Upper lobe of left lung (tissue), 6 donors: ENCODE measurements around the gene CHSY3. TPM values are rescaled to one million over a fixed set of nuclear protein-coding genes. Genes with fewer than 3 reads are reported as not detected.

ENCODE experiments used
- ATAC-seq, 2 donors: fragments of 200-7000 bp; cut with Tn5 transposase; one replicate each; pipeline ENCODE4 v1.9.1; 2022; ENCODE audit warnings: mild to moderate bottlenecking in 2 of 2, moderate library complexity in 2 of 2; ENCODE audit not compliant: low FRiP score in 2 of 2
- DNase-seq, 2 donors: peaks; one replicate each; pipeline ENCODE4 v3.0.0-alpha.2; 2019 to 2020
- H3K27ac ChIP-seq, 4 donors: fragments of 200-600 bp; sonication (generic); one replicate each; pipeline ENCODE4 v1.5.1; 2016 to 2019
- H3K27me3 ChIP-seq, 4 donors: fragments of 200-600 bp; sonication (generic); one replicate each; pipeline ENCODE4 v1.5.1; 2017 to 2019
- H3K36me3 ChIP-seq, 4 donors: fragments of 200-600 bp; sonication (generic); one replicate each; pipeline ENCODE4 v1.5.1; 2016 to 2019
- H3K4me1 ChIP-seq, 4 donors: fragments of 200-600 bp; sonication (generic); one replicate each; pipeline ENCODE4 v1.5.1; 2018 to 2019
- H3K4me3 ChIP-seq, 4 donors: fragments of 200-600 bp; sonication (generic); one replicate each; pipeline ENCODE4 v1.5.1; 2017 to 2019; ENCODE audit warnings: mild to moderate bottlenecking in 2 of 4, moderate library complexity in 1 of 4
- H3K9me3 ChIP-seq, 4 donors: fragments of 200-600 bp; sonication (generic); one replicate each; pipeline ENCODE4 v1.5.1; 2018 to 2019
- EP300 ChIP-seq, 4 donors: sonication (generic); formaldehyde crosslinking; IDR thresholded peaks; one replicate each; pipeline ENCODE4 v1.5.1; 2017; ENCODE audit warnings: antibody characterized with exemption in 4 of 4, control low read depth in 2 of 4
- POLR2A ChIP-seq, 4 donors: fragments of 450-650 bp; IDR thresholded peaks; one replicate each; pipeline ENCODE4 v1.5.1; 2016 to 2017; ENCODE audit warnings: antibody characterized with exemption in 4 of 4, mild to moderate bottlenecking in 2 of 4
- POLR2AphosphoS5 ChIP-seq, 2 donors: sonication (generic); formaldehyde crosslinking; IDR thresholded peaks; one replicate each; pipeline ENCODE4 v1.5.1; 2017; ENCODE audit warnings: antibody characterized with exemption in 2 of 2
- WGBS, 2 donors: methylation state at CpG; one replicate each; pipeline ENCODE4 v1.1.5; 2017 to 2018; 5-methylcytosine and 5-hydroxymethylcytosine counted together
- total RNA-seq, 6 donors: library from RNA; depleted of rRNA in 4 of 6; stranded (reverse); fragments of >200 nt in 4 of 6; gene quantifications; one replicate each; pipeline versions ENCODE4 v1.1.0 to v1.2.1, GENCODE V29; 2016 to 2021
- TF ChIP-seq, protein P1 (sequence below), 6 experiments: fragments of 450-650 bp in 4 of 6; fragments of 200-600 bp in 2 of 6; sonication (generic) in 2 of 6; IDR thresholded peaks; one replicate each; pipeline ENCODE4 v1.5.1; 2016 to 2019; ENCODE audit warnings: antibody characterized with exemption in 6 of 6
- donor health status: DM: no; HTN: no; CAD: no; lungs with moderate emphysema.
- donor health status: DM: no; HTN: yes; CAD: no; lungs with severe emphysema.

CHSY3 gene
- total RNA-seq, 6 donors from 2014 or later: 3.1 to 7.5 (median 6.3) TPM

- no peaks in the 10 kb centered on the region for H3K36me3 ChIP-seq
- H3K4me1 ChIP-seq: no peaks in the 10 kb centered on the region
- ATAC-seq: no peak
- TF ChIP-seq POLR2AphosphoS5 (IDR thresholded peaks at IDR 0.05) (no peak), EP300 (IDR thresholded peaks at IDR 0.05) (no peak), POLR2A (IDR thresholded peaks at IDR 0.05) (no peak)
- TF ChIP-seq, protein P1, sequence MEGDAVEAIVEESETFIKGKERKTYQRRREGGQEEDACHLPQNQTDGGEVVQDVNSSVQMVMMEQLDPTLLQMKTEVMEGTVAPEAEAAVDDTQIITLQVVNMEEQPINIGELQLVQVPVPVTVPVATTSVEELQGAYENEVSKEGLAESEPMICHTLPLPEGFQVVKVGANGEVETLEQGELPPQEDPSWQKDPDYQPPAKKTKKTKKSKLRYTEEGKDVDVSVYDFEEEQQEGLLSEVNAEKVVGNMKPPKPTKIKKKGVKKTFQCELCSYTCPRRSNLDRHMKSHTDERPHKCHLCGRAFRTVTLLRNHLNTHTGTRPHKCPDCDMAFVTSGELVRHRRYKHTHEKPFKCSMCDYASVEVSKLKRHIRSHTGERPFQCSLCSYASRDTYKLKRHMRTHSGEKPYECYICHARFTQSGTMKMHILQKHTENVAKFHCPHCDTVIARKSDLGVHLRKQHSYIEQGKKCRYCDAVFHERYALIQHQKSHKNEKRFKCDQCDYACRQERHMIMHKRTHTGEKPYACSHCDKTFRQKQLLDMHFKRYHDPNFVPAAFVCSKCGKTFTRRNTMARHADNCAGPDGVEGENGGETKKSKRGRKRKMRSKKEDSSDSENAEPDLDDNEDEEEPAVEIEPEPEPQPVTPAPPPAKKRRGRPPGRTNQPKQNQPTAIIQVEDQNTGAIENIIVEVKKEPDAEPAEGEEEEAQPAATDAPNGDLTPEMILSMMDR (IDR thresholded peaks at IDR 0.05): no peak
- no peak overlapping the region for H3K4me3 ChIP-seq
- DNase-seq: no peak
- H3K27ac ChIP-seq: no peak overlapping the region
- H3K27me3 ChIP-seq: no peaks in the 10 kb centered on the region
- peaks cover 0 to 7% (median 0%) of the 10 kb centered on the region in 4 donors for H3K9me3 ChIP-seq
These were observed 188.7 kb downstream of the CHSY3 start for GRCh38 chr5:130092991-130093390.

GRCh38 chr5:130096483-130096882 is 192.2 kb downstream of the CHSY3 start:
- no peak for DNase-seq
- H3K4me1 ChIP-seq: no peaks in the 10 kb centered on the region
- WGBS, 2 donors: 47 to 100% methylated on average over 2 of the region's 2 CpGs
- no peak overlapping the region for H3K27ac ChIP-seq
- H3K4me3 ChIP-seq: no peak overlapping the region
- no peak for TF ChIP-seq POLR2A (IDR thresholded peaks at IDR 0.05)
- TF ChIP-seq, protein P1 (IDR thresholded peaks at IDR 0.05): no peak
- TF ChIP-seq POLR2AphosphoS5 (IDR thresholded peaks at IDR 0.05): no peak
- TF ChIP-seq EP300 (IDR thresholded peaks at IDR 0.05): no peak
- H3K27me3 ChIP-seq: no peaks in the 10 kb centered on the region
- no peak for ATAC-seq
- H3K9me3 ChIP-seq: peaks cover 0 to 7% (median 0%) of the 10 kb centered on the region in 4 donors
- H3K36me3 ChIP-seq: no peaks in the 10 kb centered on the region

DNA sequence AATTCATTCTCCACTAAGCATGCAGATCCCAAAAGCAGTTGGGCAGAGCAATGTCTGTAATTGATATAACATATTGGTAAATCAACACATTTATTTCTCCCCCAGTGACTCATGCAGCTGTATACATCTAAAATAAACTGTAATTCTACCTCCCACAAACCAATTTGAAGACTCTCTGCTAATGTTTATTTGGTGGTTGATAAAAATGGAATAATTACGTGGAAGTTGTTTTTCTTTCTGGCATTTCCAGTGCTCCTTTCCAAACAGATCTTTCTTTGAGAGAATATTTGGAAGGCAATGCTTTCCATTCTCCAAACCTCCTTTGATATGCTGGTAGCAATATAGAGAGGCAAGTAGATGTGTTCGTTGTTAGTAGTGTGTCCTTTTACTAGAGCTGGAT is 194.7 kb downstream of the CHSY3 start:
- TF ChIP-seq, protein P1 (IDR thresholded peaks at IDR 0.05): no peak
- no peak for TF ChIP-seq POLR2AphosphoS5 (IDR thresholded peaks at IDR 0.05)
- TF ChIP-seq EP300 (IDR thresholded peaks at IDR 0.05): no peak
- TF ChIP-seq POLR2A (IDR thresholded peaks at IDR 0.05): no peak
- ATAC-seq: no peak
- Histone ChIP-seq H3K9me3 (no peaks in the 10 kb centered on the region), H3K36me3 (no peaks in the 10 kb centered on the region), H3K4me1 (no peaks in the 10 kb centered on the region), H3K4me3 (no peak overlapping the region), H3K27me3 (no peaks in the 10 kb centered on the region), H3K27ac (no peak overlapping the region)
- 61 to 68% methylated on average over 2 of the region's 2 CpGs for WGBS, 2 donors
- DNase-seq: no peak

GRCh38 chr5:130102375-130102774 is 198.1 kb downstream of the CHSY3 start:
- no peaks in the 10 kb centered on the region for H3K4me1 ChIP-seq
- no peaks in the 10 kb centered on the region for H3K9me3 ChIP-seq
- H3K27me3 ChIP-seq: no peaks in the 10 kb centered on the region
- DNase-seq (no peak), ATAC-seq (no peak)
- no peaks in the 10 kb centered on the region for H3K36me3 ChIP-seq
- WGBS, 2 donors: 72 to 74% methylated on average over 3 of the region's 3 CpGs
- TF ChIP-seq POLR2A (IDR thresholded peaks at IDR 0.05) (no peak), POLR2AphosphoS5 (IDR thresholded peaks at IDR 0.05) (no peak), EP300 (IDR thresholded peaks at IDR 0.05) (no peak)
- TF ChIP-seq, protein P1 (IDR thresholded peaks at IDR 0.05): no peak
- no peak overlapping the region for H3K27ac ChIP-seq
- H3K4me3 ChIP-seq: no peak overlapping the region

DNA sequence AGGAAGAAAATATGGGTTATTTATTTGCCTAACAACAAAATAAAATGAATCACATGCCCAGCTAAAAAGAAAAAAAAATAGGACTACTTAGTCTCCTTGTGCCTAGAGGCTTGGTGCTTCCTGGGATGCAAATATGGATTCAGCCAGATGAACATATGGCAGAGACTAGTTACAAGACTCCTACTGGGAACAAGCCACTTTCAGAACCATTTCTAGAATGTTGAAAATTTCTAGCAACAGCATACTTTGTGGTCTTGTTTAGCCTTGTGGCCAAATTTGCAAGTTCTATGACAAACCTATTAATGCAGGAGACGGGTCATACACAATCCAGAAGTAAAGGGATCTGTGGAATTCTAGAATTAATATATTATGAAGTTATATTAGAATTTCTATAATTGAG is 198.7 kb downstream of the CHSY3 start:
- Histone ChIP-seq H3K36me3 (no peaks in the 10 kb centered on the region), H3K9me3 (no peaks in the 10 kb centered on the region), H3K4me1 (no peaks in the 10 kb centered on the region), H3K27me3 (no peaks in the 10 kb centered on the region), H3K27ac (no peak overlapping the region), H3K4me3 (no peak overlapping the region)
- no peak for DNase-seq
- 95% methylated on average over 1 of the region's 1 CpG for WGBS, 2 donors
- no peak for TF ChIP-seq POLR2AphosphoS5 (IDR thresholded peaks at IDR 0.05)
- TF ChIP-seq, protein P1 (IDR thresholded peaks at IDR 0.05): no peak
- no peak for TF ChIP-seq POLR2A (IDR thresholded peaks at IDR 0.05)
- TF ChIP-seq EP300 (IDR thresholded peaks at IDR 0.05): no peak
- ATAC-seq: no peak
